HL-60/S4 treated with retinoic acid at 250 ng/mL for 4 days and 3 days (cell line): ENCODE data around the gene MVP.

Experiments
- in situ Hi-C: fragments of 300-500 bp; cut with MboI; formaldehyde crosslinking; loops from 2 replicates; pipeline ENCODE4 v1.7.0; 2022; ENCODE audit warnings: low sequenced_read_pairs

Gene MVP

GRCh38 chr16:29804020-29804419 is 16.2 kb upstream of the MVP start:
- in situ Hi-C loops: no loop called here

GRCh38 chr16:29804455-29805231 is 15.6 kb upstream of the MVP start:
- in situ Hi-C loops: no loop called here

DNA sequence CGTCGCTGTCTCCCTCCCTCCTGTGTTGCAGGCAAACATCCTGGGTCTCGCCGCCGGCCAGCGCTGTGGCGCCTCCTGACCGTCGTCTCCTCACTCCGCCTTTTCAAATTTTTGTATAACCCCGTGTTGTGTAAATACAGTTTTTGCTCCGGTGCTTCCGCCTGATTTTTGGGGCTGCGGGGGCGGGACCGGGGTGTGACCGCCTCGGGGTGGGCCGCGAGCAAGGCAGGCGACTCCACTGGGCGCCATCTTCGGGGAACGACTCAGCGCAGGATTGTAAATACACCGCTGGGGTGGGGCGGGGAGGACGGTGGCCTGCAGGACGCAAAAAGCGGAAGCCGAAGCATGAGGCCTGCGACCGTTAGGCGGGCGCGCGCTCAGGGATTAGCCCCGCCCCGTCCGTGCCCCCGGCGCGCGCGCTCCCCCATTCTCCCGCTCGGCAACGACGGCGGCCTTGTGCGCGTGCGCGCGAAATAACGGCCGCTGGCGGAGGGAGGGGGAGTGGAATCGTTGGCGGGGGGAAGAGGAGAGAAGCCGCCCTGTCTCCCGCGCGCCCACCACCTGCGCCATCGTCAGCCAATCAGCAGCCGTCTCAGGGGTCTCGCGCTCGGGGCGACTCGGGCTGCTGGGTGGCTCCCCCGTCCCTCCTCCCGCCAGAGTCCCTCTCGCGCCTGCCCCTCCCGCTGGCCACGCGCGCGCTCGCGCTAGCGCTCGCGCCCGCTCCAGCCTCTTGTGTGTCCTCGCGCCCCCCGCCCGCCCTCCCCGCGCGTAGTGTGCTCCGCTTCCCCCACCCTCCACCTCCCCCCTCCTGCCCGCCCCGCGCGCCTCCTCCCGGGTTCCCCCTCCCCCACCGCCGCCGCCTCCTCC is 14.8 kb upstream of the MVP start:
- in situ Hi-C loops: no loop called here

GRCh38 chr16:29806099-29806579 is 14.1 kb upstream of the MVP start, which contains the start of gene MAZ:
MAZ (plus strand) TSS chr16:29806529; CDS start chr16:29806702, 173 bp downstream.
- in situ Hi-C loops: no loop called here

DNA sequence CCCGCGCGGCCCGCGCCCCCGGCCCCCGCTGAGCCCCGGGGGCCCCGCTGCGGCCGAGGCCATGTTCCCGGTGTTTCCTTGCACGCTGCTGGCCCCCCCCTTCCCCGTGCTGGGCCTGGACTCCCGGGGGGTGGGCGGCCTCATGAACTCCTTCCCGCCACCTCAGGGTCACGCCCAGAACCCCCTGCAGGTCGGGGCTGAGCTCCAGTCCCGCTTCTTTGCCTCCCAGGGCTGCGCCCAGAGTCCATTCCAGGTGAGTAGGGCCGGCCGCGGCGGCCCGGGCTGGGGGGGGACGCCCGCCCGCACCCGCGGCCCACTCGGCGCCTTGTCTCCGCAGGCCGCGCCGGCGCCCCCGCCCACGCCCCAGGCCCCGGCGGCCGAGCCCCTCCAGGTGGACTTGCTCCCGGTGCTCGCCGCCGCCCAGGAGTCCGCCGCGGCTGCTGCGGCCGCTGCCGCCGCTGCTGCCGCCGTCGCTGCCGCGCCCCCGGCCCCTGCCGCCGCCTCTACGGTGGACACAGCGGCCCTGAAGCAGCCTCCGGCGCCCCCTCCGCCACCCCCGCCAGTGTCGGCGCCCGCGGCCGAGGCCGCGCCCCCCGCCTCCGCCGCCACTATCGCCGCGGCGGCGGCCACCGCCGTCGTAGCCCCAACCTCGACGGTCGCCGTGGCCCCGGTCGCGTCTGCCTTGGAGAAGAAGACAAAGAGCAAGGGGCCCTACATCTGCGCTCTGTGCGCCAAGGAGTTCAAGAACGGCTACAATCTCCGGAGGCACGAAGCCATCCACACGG is 13.4 kb upstream of the MVP start:
- in situ Hi-C loops: no loop called here

- in situ Hi-C loops: no loop called here
These were observed 12.6 kb upstream of the MVP start for GRCh38 chr16:29807426-29808218.

- in situ Hi-C loops: no loop called here
These were observed 11.9 kb upstream of the MVP start for GRCh38 chr16:29808219-29808900.

GRCh38 chr16:29809031-29809747 is 11.1 kb upstream of the MVP start:
- in situ Hi-C loops: no loop called here

- in situ Hi-C loops: no loop called here
These were observed 10.2 kb upstream of the MVP start for GRCh38 chr16:29809850-29810698.

- in situ Hi-C loops: no loop called here
These were observed 9.5 kb upstream of the MVP start for GRCh38 chr16:29810699-29811169.

DNA sequence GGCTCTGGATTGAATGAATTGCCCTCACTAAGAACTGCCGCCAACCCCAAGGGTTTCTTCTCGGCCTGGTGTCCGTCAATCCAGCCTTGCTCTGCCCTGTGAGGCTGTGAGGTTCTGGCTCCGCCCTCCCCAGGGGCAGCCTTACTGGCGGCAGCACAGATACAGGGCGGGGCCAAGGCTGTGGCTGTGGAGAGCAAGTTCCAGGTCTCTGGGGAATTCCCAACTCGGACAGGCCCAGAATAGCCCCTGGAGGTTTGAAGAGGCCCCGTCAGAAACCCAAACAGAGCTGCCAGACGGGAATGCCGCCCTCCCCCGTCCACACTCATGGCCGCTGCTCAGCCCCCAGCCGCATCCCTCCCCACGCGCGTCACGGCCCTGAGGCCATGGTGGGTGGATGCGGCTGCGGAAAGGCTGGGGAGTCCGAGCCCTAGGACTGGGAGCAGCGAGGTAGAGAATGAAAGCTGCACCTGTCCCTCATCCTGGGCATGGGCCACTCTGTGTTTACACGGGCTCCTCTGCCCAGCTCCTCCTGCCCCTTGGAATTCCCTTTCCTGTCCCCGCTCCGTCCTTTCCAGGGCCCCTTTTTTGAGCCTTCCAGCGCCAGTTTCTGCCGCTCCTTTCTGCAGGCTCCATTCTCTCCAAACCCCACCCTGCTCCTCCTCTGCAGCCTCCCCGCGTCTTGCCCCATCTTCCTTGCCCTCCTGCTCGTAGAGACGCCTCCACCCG is 8.9 kb upstream of the MVP start:
- in situ Hi-C loops: no loop called here

- in situ Hi-C loops: no loop called here
These were observed 8.2 kb upstream of the MVP start, which contains the start of gene PRRT2 for GRCh38 chr16:29811896-29812665. PRRT2 (plus strand) TSS chr16:29812193; CDS start chr16:29813055, 862 bp downstream.

- in situ Hi-C loops: no loop called here
These were observed 7.3 kb upstream of the MVP start for GRCh38 chr16:29812754-29813643.

DNA sequence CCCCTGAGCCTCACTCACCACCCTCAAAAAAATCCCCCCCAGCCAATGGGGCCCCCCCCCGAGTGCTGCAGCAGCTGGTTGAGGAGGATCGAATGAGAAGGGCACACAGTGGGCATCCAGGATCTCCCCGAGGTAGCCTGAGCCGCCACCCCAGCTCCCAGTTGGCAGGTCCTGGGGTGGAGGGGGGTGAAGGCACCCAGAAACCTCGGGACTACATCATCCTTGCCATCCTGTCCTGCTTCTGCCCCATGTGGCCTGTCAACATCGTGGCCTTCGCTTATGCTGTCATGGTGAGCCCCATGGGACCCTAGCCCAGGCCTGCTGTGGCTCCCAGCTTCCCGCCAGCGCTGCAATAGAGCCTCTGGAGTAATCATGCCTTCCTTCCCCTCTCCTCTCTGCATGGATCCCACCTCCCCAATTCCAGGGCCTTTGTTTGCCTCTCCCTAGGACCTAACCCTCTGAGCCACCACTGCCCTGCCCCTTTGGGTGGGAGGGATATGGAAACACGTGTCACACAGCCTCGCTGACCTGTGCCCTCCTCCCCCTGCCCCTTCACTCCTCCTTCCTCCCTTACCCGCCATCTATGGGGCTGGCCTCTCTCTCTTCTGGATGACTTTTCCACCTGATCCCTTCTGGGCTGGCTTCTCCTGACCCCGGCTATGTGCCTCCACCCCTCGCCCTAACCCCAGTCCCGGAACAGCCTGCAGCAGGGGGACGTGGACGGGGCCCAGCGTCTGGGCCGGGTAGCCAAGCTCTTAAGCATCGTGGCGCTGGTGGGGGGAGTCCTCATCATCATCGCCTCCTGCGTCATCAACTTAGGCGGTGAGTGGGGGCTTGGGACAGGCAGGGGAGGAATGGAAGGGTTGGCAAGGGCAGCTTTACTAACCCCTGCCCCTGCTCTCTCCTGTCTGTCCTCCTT is 6.4 kb upstream of the MVP start:
- in situ Hi-C loops: no loop called here
